IPS-15b (cell line): ENCODE results near the gene ASAH2.

Experiments
- H3K27me3 ChIP-seq: one replicate; pipeline ENCODE4 v1.6.1; 2013; ENCODE audit warnings: low read length; ENCODE audit not compliant: control insufficient read depth, insufficient read depth
- H3K36me3 ChIP-seq: one replicate; pipeline ENCODE4 v1.6.1; 2013; ENCODE audit warnings: low read length; ENCODE audit not compliant: control insufficient read depth, insufficient read depth
- H3K4me1 ChIP-seq: one replicate; pipeline ENCODE4 v1.6.1; 2013; ENCODE audit warnings: mild to moderate bottlenecking, low read length; ENCODE audit not compliant: control insufficient read depth, insufficient read depth
- H3K4me3 ChIP-seq: one replicate; pipeline ENCODE4 v1.5.1; 2013; ENCODE audit warnings: low read depth, low read length
- H3K9ac ChIP-seq: one replicate; pipeline ENCODE4 v1.6.1; 2013; ENCODE audit warnings: low read depth, mild to moderate bottlenecking, low read length
- H3K9me3 ChIP-seq: one replicate; pipeline ENCODE4 v1.6.1; 2013; ENCODE audit warnings: mild to moderate bottlenecking, low read length; ENCODE audit not compliant: control insufficient read depth, insufficient read depth

The ASAH2 gene

DNA sequence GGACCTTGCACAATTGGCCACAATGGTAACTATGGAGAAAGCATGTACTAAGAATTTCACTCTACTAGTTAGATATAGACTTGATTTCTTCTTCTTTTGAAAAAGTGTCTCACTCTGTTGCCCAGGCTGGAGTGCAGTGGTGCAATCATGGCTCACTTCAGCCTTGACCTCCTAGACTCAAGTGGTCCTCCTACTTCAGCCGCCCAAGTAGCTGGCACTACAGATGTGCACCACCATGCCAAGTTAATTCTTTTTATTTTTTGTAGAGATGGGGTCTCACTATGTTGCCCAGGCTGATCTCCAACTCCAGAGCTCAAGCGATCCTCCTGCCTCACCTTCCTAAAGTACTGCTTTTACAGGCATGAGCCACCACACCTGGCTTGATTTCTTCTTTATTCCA lies 29.1 kb downstream of the ASAH2 start:
- H3K9ac ChIP-seq: no peak overlapping the region
- H3K36me3 ChIP-seq: no peaks in the 10 kb centered on the region
- H3K4me1 ChIP-seq: no peaks in the 10 kb centered on the region
- no peak overlapping the region for H3K4me3 ChIP-seq
- H3K27me3 ChIP-seq: no peaks in the 10 kb centered on the region
- H3K9me3 ChIP-seq: no peaks in the 10 kb centered on the region

DNA sequence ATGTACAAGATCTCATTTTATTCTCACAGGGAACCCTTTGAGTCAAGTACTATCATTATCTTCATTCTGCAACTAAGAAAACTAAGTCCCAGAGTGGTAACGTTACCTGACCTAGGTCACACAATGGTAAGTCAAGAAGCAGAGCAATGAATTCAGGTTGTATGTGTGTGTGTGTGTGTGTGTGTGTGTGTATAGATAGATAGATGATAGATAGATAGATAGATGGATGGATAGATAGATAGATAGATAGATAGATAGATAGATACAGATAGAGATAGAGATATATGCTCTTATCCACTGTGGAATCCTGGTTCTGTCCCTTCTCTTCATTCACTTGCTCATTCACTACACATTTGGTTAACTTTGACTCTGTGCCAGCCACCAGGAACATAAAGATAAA lies 29.8 kb downstream of the ASAH2 start:
- no peaks in the 10 kb centered on the region for H3K4me1 ChIP-seq
- H3K4me3 ChIP-seq: no peak overlapping the region
- H3K36me3 ChIP-seq: no peaks in the 10 kb centered on the region
- no peaks in the 10 kb centered on the region for H3K27me3 ChIP-seq
- no peaks in the 10 kb centered on the region for H3K9me3 ChIP-seq
- H3K9ac ChIP-seq: no peak overlapping the region

DNA sequence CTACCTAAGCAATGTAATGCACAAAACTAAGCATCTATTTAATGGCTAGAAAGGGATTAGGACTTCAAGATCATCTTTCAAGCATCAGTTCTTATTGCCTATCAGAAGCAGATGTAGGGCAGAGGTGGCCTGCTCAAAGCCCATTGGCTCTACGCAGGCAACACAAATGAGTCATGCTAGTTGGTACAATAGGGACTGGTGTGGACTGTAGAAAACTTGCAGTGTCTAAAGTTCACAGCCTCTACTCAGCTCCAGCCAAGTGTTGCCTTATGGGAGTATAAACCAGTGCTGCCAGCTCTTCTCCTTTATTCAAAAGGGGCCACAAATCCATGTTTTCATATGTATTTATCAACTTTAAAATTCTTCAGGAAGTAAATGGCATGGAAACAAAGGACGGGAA lies 31.7 kb downstream of the ASAH2 start:
- no peaks in the 10 kb centered on the region for H3K27me3 ChIP-seq
- no peaks in the 10 kb centered on the region for H3K36me3 ChIP-seq
- H3K9me3 ChIP-seq: no peaks in the 10 kb centered on the region
- H3K9ac ChIP-seq: no peak overlapping the region
- no peak overlapping the region for H3K4me3 ChIP-seq
- no peaks in the 10 kb centered on the region for H3K4me1 ChIP-seq

DNA sequence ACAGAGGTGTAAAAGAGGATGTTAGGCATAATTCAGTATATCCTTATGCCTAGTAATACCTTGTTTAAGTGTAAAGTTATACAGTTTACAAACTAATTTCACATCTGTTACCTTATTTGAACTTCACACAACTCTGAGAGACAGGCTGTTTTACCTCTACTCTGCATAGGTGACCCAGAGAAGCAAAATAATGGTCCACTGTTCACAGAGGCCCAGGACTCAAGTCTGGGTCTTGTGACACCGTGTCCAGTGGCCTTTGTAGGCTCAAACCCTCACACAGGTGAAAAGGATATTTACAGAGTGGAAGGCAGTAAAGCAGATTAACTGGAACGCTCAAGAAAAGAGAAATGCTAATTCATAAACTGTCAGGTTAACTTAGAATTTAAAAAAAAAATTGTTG lies 32.1 kb downstream of the ASAH2 start:
- Histone ChIP-seq H3K4me1 (no peaks in the 10 kb centered on the region), H3K36me3 (no peaks in the 10 kb centered on the region), H3K9me3 (no peaks in the 10 kb centered on the region), H3K27me3 (no peaks in the 10 kb centered on the region), H3K9ac (no peak overlapping the region), H3K4me3 (no peak overlapping the region)

DNA sequence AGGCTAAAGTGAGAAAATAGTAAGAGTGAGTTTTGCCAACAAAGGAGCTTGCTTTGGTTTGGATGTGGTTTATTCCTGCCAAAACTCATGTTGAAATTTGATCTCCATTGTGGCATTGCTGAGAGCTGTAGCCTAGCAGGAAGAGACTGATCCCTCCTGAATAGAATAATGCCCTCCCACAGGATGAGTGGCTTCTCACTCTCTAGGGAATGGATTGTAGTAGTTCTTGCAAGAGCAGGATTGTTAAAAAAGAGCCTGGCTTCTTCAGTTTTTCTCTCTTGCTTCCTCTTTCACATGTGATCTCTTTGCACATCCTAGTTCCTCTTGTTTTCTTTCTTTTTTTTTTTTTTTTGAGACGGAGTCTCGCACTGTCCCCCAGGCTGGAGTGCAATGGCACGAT lies 34.4 kb downstream of the ASAH2 start:
- no peaks in the 10 kb centered on the region for H3K4me1 ChIP-seq
- H3K27me3 ChIP-seq: no peaks in the 10 kb centered on the region
- H3K9ac ChIP-seq: no peak overlapping the region
- no peak overlapping the region for H3K4me3 ChIP-seq
- H3K36me3 ChIP-seq: no peaks in the 10 kb centered on the region
- H3K9me3 ChIP-seq: no peaks in the 10 kb centered on the region

DNA sequence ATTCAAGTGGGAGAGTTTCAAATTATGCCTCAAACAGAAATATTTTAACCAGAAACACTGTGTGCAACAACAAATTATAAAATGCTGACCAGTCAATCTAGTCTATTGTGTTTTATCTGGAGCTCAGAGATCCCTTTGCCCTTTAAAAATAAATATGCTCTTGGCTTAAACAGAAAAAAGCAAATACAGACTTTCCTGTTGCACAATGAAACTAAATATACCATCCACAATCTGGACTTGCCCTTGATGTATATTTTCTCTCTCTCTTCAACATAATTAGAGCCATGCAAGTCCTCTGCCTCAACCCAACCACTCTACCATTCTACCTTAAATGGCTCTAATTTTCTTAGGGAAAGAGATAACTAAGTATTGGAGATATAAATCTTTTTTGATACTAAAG lies 34.9 kb downstream of the ASAH2 start:
- no peak overlapping the region for H3K4me3 ChIP-seq
- no peaks in the 10 kb centered on the region for H3K27me3 ChIP-seq
- H3K9ac ChIP-seq: no peak overlapping the region
- H3K4me1 ChIP-seq: no peaks in the 10 kb centered on the region
- no peaks in the 10 kb centered on the region for H3K36me3 ChIP-seq
- H3K9me3 ChIP-seq: no peaks in the 10 kb centered on the region

DNA sequence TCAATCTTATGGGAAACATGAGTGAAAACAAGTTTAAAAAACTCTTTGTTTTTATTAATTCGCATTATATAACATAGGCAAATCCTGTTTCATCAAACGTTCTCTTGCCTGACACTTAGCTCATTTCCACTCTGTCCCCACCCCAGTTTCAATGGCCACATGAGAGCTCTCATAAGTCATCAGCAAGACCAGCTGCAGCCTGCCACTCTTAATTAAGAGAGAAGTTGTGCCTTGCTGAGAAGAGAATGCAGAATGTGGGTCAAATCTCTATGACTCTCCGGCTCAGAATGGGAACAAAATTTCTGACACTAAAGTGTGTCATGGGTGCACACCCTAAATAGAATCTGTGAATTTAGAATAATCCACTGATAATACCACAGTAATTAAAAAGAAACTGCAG lies 39.6 kb downstream of the ASAH2 start:
- Histone ChIP-seq H3K27me3 (no peaks in the 10 kb centered on the region), H3K4me1 (no peaks in the 10 kb centered on the region), H3K9me3 (no peaks in the 10 kb centered on the region), H3K9ac (no peak overlapping the region), H3K4me3 (no peak overlapping the region), H3K36me3 (no peaks in the 10 kb centered on the region)

DNA sequence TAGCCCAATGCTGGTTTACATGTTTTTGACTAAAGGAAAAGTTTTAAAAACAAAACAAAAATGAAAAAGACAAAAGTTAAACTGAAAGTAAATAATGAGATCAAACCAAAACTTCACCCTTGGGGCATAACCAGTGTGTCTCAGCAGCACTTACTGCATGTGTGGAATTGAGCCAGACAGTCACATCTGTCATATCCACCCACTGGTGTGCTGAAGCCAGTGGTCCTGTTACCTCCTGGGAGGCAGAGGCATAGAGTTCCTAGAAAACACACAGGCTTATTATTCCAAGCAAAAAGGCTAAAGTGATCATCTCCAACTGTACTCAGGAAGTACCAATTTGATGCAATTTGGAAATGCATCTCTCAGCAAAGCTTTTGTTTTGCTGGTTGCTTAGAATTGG lies 40.4 kb downstream of the ASAH2 start:
- Histone ChIP-seq H3K27me3 (no peaks in the 10 kb centered on the region), H3K9me3 (no peaks in the 10 kb centered on the region), H3K4me1 (no peaks in the 10 kb centered on the region), H3K9ac (no peak overlapping the region), H3K4me3 (no peak overlapping the region), H3K36me3 (no peaks in the 10 kb centered on the region)
